Measurements from ENCODE around the gene LIPC.

DNA sequence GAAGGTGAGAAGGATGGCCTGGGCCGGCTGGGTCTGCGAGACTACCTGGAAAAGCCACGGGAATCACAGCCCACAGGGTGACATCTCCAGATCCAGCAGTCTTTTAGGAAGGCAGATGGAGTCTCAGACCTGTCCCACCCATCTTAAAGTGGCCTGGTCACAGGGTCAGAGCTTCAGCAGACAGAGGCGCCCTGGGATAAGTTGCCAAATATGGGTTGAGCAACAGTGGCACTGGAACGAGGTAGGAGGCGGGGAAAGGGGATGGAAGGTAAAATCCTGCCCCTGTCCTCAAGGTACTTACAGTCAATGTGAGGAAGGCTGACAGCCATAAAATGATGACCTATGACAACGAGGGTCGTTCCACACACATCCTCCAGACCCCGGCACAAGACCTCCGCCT lies 80.7 kb downstream of the LIPC start:
- TF ChIP-seq, protein P1, sequence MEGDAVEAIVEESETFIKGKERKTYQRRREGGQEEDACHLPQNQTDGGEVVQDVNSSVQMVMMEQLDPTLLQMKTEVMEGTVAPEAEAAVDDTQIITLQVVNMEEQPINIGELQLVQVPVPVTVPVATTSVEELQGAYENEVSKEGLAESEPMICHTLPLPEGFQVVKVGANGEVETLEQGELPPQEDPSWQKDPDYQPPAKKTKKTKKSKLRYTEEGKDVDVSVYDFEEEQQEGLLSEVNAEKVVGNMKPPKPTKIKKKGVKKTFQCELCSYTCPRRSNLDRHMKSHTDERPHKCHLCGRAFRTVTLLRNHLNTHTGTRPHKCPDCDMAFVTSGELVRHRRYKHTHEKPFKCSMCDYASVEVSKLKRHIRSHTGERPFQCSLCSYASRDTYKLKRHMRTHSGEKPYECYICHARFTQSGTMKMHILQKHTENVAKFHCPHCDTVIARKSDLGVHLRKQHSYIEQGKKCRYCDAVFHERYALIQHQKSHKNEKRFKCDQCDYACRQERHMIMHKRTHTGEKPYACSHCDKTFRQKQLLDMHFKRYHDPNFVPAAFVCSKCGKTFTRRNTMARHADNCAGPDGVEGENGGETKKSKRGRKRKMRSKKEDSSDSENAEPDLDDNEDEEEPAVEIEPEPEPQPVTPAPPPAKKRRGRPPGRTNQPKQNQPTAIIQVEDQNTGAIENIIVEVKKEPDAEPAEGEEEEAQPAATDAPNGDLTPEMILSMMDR (IDR thresholded peaks at IDR 0.05; ENCODE audit: low read depth, low read length): no peak
- TF ChIP-seq, protein P2, sequence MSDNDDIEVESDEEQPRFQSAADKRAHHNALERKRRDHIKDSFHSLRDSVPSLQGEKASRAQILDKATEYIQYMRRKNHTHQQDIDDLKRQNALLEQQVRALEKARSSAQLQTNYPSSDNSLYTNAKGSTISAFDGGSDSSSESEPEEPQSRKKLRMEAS (IDR thresholded peaks at IDR 0.05; ENCODE audit: low read depth, low read length): no peak
- no peak for TF ChIP-seq POLR2A (IDR thresholded peaks at IDR 0.05; ENCODE audit: extremely low read depth, insufficient read length)
- no peak for TF ChIP-seq MYC (IDR thresholded peaks at IDR 0.05; ENCODE audit: low read depth, low read length)
